Liver (tissue), 9 donors: ENCODE measurements around the gene TIPIN. TPM values are rescaled to one million over a fixed set of nuclear protein-coding genes. Genes with fewer than 3 reads are reported as not detected.

ENCODE experiments used
- DNase-seq: peaks from one replicate; pipeline ENCODE4 v3.0.0-alpha.2; 2017; ENCODE audit warnings: low spot score
- H3K27ac ChIP-seq, 2 donors: one replicate each; pipeline ENCODE4 v1.7.0; 2013; ENCODE audit warnings: inconsistent platforms in 2 of 2, low read length in 2 of 2, control low read depth in 1 of 2, low read depth in 1 of 2, mild to moderate bottlenecking in 1 of 2
- H3K27me3 ChIP-seq, 4 donors: one replicate each; pipeline versions ENCODE4 v1.6.1 to v1.7.0; 2013; ENCODE audit warnings: low read length in 3 of 4, inconsistent platforms in 1 of 4, mild to moderate bottlenecking in 1 of 4, moderate library complexity in 1 of 4; ENCODE audit not compliant: control insufficient read depth in 4 of 4, insufficient read depth in 4 of 4
- H3K36me3 ChIP-seq, 4 donors: one replicate each; pipeline versions ENCODE4 v1.6.1 to v1.7.0; 2013; ENCODE audit warnings: low read length in 3 of 4, mild to moderate bottlenecking in 3 of 4, low read depth in 1 of 4, moderate library complexity in 1 of 4; ENCODE audit not compliant: control insufficient read depth in 4 of 4, insufficient read depth in 3 of 4
- H3K4me1 ChIP-seq, 4 donors: one replicate each; pipeline versions ENCODE4 v1.6.1 to v1.7.0; 2013; ENCODE audit warnings: low read length in 3 of 4, mild to moderate bottlenecking in 3 of 4, moderate library complexity in 1 of 4; ENCODE audit not compliant: control insufficient read depth in 4 of 4, insufficient read depth in 4 of 4
- H3K4me3 ChIP-seq, 3 donors: one replicate each; pipeline versions ENCODE4 v1.6.1 to v1.7.0; 2013; ENCODE audit warnings: low read length in 3 of 3, control low read depth in 1 of 3, low read depth in 1 of 3, mild to moderate bottlenecking in 1 of 3
- H3K9ac ChIP-seq, 2 donors: one replicate each; pipeline ENCODE4 v1.7.0; 2013; ENCODE audit warnings: low read length in 2 of 2, mild to moderate bottlenecking in 2 of 2, moderate library complexity in 2 of 2, control low read depth in 1 of 2, low read depth in 1 of 2
- H3K9me3 ChIP-seq, 4 donors: one replicate each; pipeline versions ENCODE4 v1.6.1 to v1.7.0; 2013; ENCODE audit warnings: low read length in 3 of 4; ENCODE audit not compliant: control insufficient read depth in 4 of 4
- ATF3 ChIP-seq: IDR thresholded peaks from 2 replicates; pipeline ENCODE4 v1.6.1; 2016; ENCODE audit warnings: antibody characterized with exemption
- CTCF ChIP-seq: fragments of 150-350 bp; IDR thresholded peaks from 2 replicates; pipeline ENCODE4 v1.5.1; 2017; ENCODE audit warnings: improper control_type of control experiment, low read depth, low read length; ENCODE audit not compliant: missing input control
- FOXA1 ChIP-seq: IDR thresholded peaks from 2 replicates; pipeline ENCODE4 v1.6.1; 2016; ENCODE audit warnings: antibody characterized with exemption
- GABPA ChIP-seq, 2 donors: IDR thresholded peaks in 1 of 2; conservative IDR thresholded peaks in 1 of 2; 2 replicates each; pipeline ENCODE4 v1.6.1; 2016; ENCODE audit warnings: antibody characterized with exemption in 2 of 2, mild to moderate bottlenecking in 1 of 2, moderate library complexity in 1 of 2
- HNF4A ChIP-seq, 2 donors: conservative IDR thresholded peaks; 2 replicates each; pipeline ENCODE4 v1.6.1; 2016; ENCODE audit warnings: antibody characterized with exemption in 2 of 2, mild to moderate bottlenecking in 2 of 2
- HNF4G ChIP-seq: IDR thresholded peaks from 2 replicates; pipeline ENCODE4 v1.6.1; 2016; ENCODE audit warnings: antibody characterized with exemption
- MAX ChIP-seq: IDR thresholded peaks from 2 replicates; pipeline ENCODE4 v1.6.1; 2016; ENCODE audit warnings: antibody characterized with exemption
- NR2F2 ChIP-seq: IDR thresholded peaks from 2 replicates; pipeline ENCODE4 v1.6.1; 2016; ENCODE audit warnings: antibody characterized with exemption
- RAD21 ChIP-seq, 2 donors: IDR thresholded peaks; 2 replicates each; pipeline ENCODE4 v1.6.1; 2016; ENCODE audit warnings: antibody characterized with exemption in 2 of 2, mild to moderate bottlenecking in 2 of 2
- REST ChIP-seq: IDR thresholded peaks from 2 replicates; pipeline ENCODE4 v1.6.1; 2016; ENCODE audit warnings: antibody characterized with exemption, mild to moderate bottlenecking
- SP1 ChIP-seq: IDR thresholded peaks from 2 replicates; pipeline ENCODE4 v1.6.1; 2018; ENCODE audit warnings: antibody characterized with exemption, mild to moderate bottlenecking
- TAF1 ChIP-seq: conservative IDR thresholded peaks from 2 replicates; pipeline ENCODE4 v1.6.1; 2016; ENCODE audit warnings: antibody characterized with exemption, mild to moderate bottlenecking
- YY1 ChIP-seq: IDR thresholded peaks from 2 replicates; pipeline ENCODE4 v1.6.1; 2016; ENCODE audit warnings: antibody characterized with exemption, mild to moderate bottlenecking
- ZBTB33 ChIP-seq: IDR thresholded peaks from 2 replicates; pipeline ENCODE4 v1.6.1; 2016; ENCODE audit warnings: antibody characterized with exemption
- WGBS: extraction: QIAGEN DNeasy Blood & Tissue Kit; methylation state at CpG from one replicate; pipeline ENCODE4 v1.1.7; 2013; 5-methylcytosine and 5-hydroxymethylcytosine counted together
- polyA plus RNA-seq, 2 donors: library from polyadenylated mRNA; stranded (reverse) in 1 of 2; unstranded in 1 of 2; fragments of 200-250 nt in 1 of 2; fragments of >200 nt in 1 of 2; fragmentation: Nextera tagmentation in 1 of 2; extraction: Ambion mirVana in 1 of 2; gene quantifications; one replicate each; pipeline versions ENCODE4 v1.2.1 to v1.2.3, GENCODE V29; 2013 to 2015
- total RNA-seq, 2 donors: library from RNA; depleted of rRNA; stranded (reverse); fragments of >200 nt; gene quantifications; one replicate each; pipeline ENCODE4 v1.2.3, GENCODE V29; 2014
- donor health status: healthy.
- donor health status: healthy.
- donor health status: healthy.
- donor health status: healthy.
- donor health status: healthy.

Gene TIPIN
- total and polyA plus RNA-seq, 4 donors: 2.2 to 5.9 (median 2.6) TPM

- H3K4me1 ChIP-seq: peaks cover 0 to 18% (median 16%) of the 10 kb centered on the region in 4 donors
- H3K9ac ChIP-seq: peak overlapping the region; percentile 38 to 92
- no peaks in the 10 kb centered on the region for H3K9me3 ChIP-seq
- WGBS: 19% methylated on average over 22 of the region's 22 CpGs
- H3K36me3 ChIP-seq: peaks cover 0 to 2% (median 0%) of the 10 kb centered on the region in 4 donors
- DNase-seq: no peak
- TF ChIP-seq SP1: no peak
- no peak for TF ChIP-seq HNF4A (conservative IDR thresholded peaks at IDR 0.05)
- no peak for TF ChIP-seq FOXA1
- peak; percentile 35 for TF ChIP-seq TAF1
- peak; percentile 26 for TF ChIP-seq YY1
- no peak for TF ChIP-seq HNF4G
- H3K27me3 ChIP-seq: no peaks in the 10 kb centered on the region
- H3K27ac ChIP-seq: peak overlapping the region; percentile 72 to 75
- H3K4me3 ChIP-seq: peak overlapping the region; percentile 57 to 96 (median 82)
These were observed 63.7 kb downstream of the TIPIN start for GRCh38 chr15:66292571-66293418.

GRCh38 chr15:66291816-66292570 is 64.5 kb downstream of the TIPIN start:
- no peaks in the 10 kb centered on the region for H3K36me3 ChIP-seq
- H3K4me1 ChIP-seq: peaks cover 0 to 19% (median 17%) of the 10 kb centered on the region in 4 donors
- H3K27ac ChIP-seq: no peak overlapping the region
- TF ChIP-seq NR2F2 (no peak), MAX (no peak), ATF3 (no peak), GABPA (IDR thresholded peaks at IDR 0.05 in 1 of 2, conservative IDR thresholded peaks at IDR 0.05 in 1 of 2) (no peak), REST (no peak), RAD21 (IDR thresholded peaks at IDR 0.05) (no peak), HNF4G (no peak), CTCF (no peak), ZBTB33 (no peak)
- H3K9ac ChIP-seq: no peak overlapping the region
- H3K27me3 ChIP-seq: no peaks in the 10 kb centered on the region
- H3K9me3 ChIP-seq: no peaks in the 10 kb centered on the region
- WGBS: 91% methylated on average over 6 of the region's 6 CpGs
- H3K4me3 ChIP-seq: no peak overlapping the region
- DNase-seq: peak; percentile 39
